Hepatocyte (in vitro differentiated cells): ENCODE results near the gene RUVBL2. TPM values are rescaled to one million over a fixed set of nuclear protein-coding genes. Genes with fewer than 3 reads are reported as not detected.
A peak's percentile ranks its signal among the peaks of the same experiment; 100 is the strongest.

Experiments
- DNase-seq: peaks from one replicate; pipeline ENCODE4 v3.0.0-alpha.2; 2016; ENCODE audit warnings: low spot score
- H2AFZ ChIP-seq: fragments of 200-600 bp; sonication (generic); 2 replicates; pipeline ENCODE4 v1.6.0; 2016; ENCODE audit warnings: antibody characterized with exemption, mild to moderate bottlenecking
- H3K27ac ChIP-seq: fragments of 200-600 bp; sonication (generic); 2 replicates; pipeline ENCODE4 v1.5.1; 2016; ENCODE audit warnings: mild to moderate bottlenecking
- H3K27me3 ChIP-seq: fragments of 200-600 bp; sonication (generic); 2 replicates; pipeline ENCODE4 v1.6.1; 2016
- H3K36me3 ChIP-seq: fragments of 200-600 bp; sonication (generic); replicated peaks from 2 replicates; pipeline ENCODE4 v1.5.1; 2016; ENCODE audit warnings: low read depth; ENCODE audit not compliant: insufficient read depth
- H3K4me1 ChIP-seq: fragments of 200-600 bp; sonication (generic); 2 replicates; pipeline ENCODE4 v1.5.1; 2016; ENCODE audit warnings: mild to moderate bottlenecking, moderate library complexity; ENCODE audit not compliant: insufficient read depth
- H3K4me2 ChIP-seq: fragments of 200-600 bp; sonication (generic); 2 replicates; pipeline ENCODE4 v1.6.0; 2016
- H3K4me3 ChIP-seq: fragments of 200-600 bp; sonication (generic); 2 replicates; pipeline ENCODE4 v1.5.1; 2016; ENCODE audit warnings: mild to moderate bottlenecking
- H3K79me2 ChIP-seq: fragments of 200-600 bp; sonication (generic); 2 replicates; pipeline ENCODE4 v1.6.0; 2017; ENCODE audit warnings: mild to moderate bottlenecking
- H3K9me2 ChIP-seq: fragments of 200-600 bp; sonication (generic); replicated peaks from 2 replicates; pipeline ENCODE4 v1.6.0; 2017; ENCODE audit warnings: mild to moderate bottlenecking; ENCODE audit not compliant: insufficient read depth
- H3K9me3 ChIP-seq: fragments of 200-600 bp; sonication (generic); 2 replicates; pipeline ENCODE4 v1.5.1; 2016; ENCODE audit warnings: low read depth, mild to moderate bottlenecking
- H4K20me1 ChIP-seq: fragments of 200-600 bp; sonication (generic); 2 replicates; pipeline ENCODE4 v1.6.0; 2016; ENCODE audit warnings: mild to moderate bottlenecking; ENCODE audit not compliant: insufficient read depth, poor library complexity, severe bottlenecking
- CTCF ChIP-seq: fragments of 200-600 bp; sonication (generic); IDR thresholded peaks from 2 replicates; pipeline ENCODE4 v1.5.1; 2016; ENCODE audit warnings: antibody characterized with exemption, mild to moderate bottlenecking; ENCODE audit not compliant: poor library complexity
- EZH2 ChIP-seq: fragments of 200-600 bp; sonication (generic); IDR thresholded peaks from 2 replicates; pipeline ENCODE4 v1.6.1; 2016; ENCODE audit warnings: antibody characterized with exemption, mild to moderate bottlenecking, borderline replicate concordance
- EZH2phosphoT487 ChIP-seq: fragments of 200-600 bp; sonication (generic); IDR thresholded peaks from one replicate; pipeline ENCODE4 v1.6.1; 2018; ENCODE audit warnings: antibody characterized with exemption, mild to moderate bottlenecking, low read depth, moderate library complexity; ENCODE audit not compliant: unreplicated experiment, severe bottlenecking
- WGBS: methylation state at CpG from one replicate; pipeline ENCODE4 v1.1.6; 2016; ENCODE audit warnings: low lambda C conversion rate; ENCODE audit errors: missing lambda C conversion rate; 5-methylcytosine and 5-hydroxymethylcytosine counted together
- polyA plus RNA-seq: library from polyadenylated mRNA; unstranded; fragments of >200 nt; fragmentation: Nextera tagmentation; extraction: Ambion mirVana; gene quantifications from 2 replicates; pipeline ENCODE4 v1.2.1, GENCODE V29; 2016
- total RNA-seq: library from RNA; depleted of rRNA; stranded (reverse); fragments of >200 nt; gene quantifications from 2 replicates; pipeline ENCODE4 v1.2.3, GENCODE V29; 2014

The RUVBL2 gene
- total and polyA plus RNA-seq, 2 experiments from 2014 or later: 72.1 to 84.9 TPM

DNA sequence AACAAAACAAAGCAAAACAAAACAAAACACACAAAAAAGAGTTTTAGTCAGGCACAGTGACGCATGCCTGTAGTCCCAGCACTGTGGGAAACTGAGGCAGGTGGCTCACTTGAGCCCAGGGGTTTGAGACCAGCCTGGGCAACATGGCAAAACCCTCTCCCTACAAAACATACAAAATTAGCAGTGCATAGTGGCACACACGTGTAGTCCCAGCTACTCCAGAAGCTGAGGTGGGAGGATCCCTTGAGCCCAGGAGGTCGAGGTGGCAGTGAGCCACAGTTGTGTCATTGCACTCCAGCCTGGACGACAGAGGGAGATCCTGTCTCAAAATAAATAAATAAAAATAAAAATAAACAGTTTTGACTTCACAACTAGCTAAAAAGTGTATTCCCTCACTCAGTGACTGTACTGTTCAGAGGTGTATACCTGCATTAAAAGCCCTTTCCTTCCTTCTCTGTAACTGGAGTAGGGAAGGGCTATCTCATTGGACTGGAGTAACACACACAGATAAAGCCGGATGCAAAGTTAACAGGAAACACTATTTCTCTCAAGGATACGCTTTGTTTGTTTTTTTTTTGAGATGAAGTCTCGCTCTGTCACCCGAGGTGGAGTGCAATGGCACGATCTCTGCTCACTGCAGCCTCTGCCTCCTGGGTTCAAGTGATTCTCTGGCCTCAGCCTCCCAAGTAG lies 42.7 kb upstream of the RUVBL2 start:
- Histone ChIP-seq H3K79me2 (peaks cover 11% of the 10 kb centered on the region), H3K27ac (no peak overlapping the region), H3K9me3 (no peaks in the 10 kb centered on the region), H4K20me1 (no peaks in the 10 kb centered on the region), H3K4me3 (no peak overlapping the region), H3K4me2 (no peak overlapping the region), H3K4me1 (peaks cover 8% of the 10 kb centered on the region), H3K27me3 (no peaks in the 10 kb centered on the region), H3K36me3 (no peaks in the 10 kb centered on the region), H3K9me2 (no peaks in the 10 kb centered on the region), H2AFZ (no peak overlapping the region)
- DNase-seq: no peak
- 78% methylated on average over 9 of the region's 9 CpGs for WGBS
- TF ChIP-seq EZH2 (no peak), EZH2phosphoT487 (no peak), CTCF (no peak)

- no peak overlapping the region for H3K4me3 ChIP-seq
- H3K79me2 ChIP-seq: peaks cover 26% of the 10 kb centered on the region
- no peak overlapping the region for H3K4me2 ChIP-seq
- H3K9me2 ChIP-seq: no peaks in the 10 kb centered on the region
- no peaks in the 10 kb centered on the region for H3K36me3 ChIP-seq
- no peaks in the 10 kb centered on the region for H4K20me1 ChIP-seq
- 86% methylated on average over 4 of the region's 4 CpGs for WGBS
- DNase-seq: no peak
- no peak for TF ChIP-seq EZH2phosphoT487
- no peak for TF ChIP-seq CTCF
- no peak for TF ChIP-seq EZH2
- peaks cover 10% of the 10 kb centered on the region for H3K4me1 ChIP-seq
- H3K27me3 ChIP-seq: no peaks in the 10 kb centered on the region
- H2AFZ ChIP-seq: no peak overlapping the region
- no peaks in the 10 kb centered on the region for H3K9me3 ChIP-seq
- no peak overlapping the region for H3K27ac ChIP-seq
These were observed 40.5 kb upstream of the RUVBL2 start for GRCh38 chr19:48953141-48953540.

GRCh38 chr19:48953990-48954594 lies 39.6 kb upstream of the RUVBL2 start:
- Histone ChIP-seq H3K27me3 (no peaks in the 10 kb centered on the region), H3K4me3 (peak overlapping the region; percentile 53), H4K20me1 (no peaks in the 10 kb centered on the region), H3K9me2 (no peaks in the 10 kb centered on the region), H3K9me3 (no peaks in the 10 kb centered on the region), H3K36me3 (no peaks in the 10 kb centered on the region), H3K4me1 (peaks cover 10% of the 10 kb centered on the region), H3K4me2 (peak overlapping the region; percentile 98), H3K79me2 (peaks cover 26% of the 10 kb centered on the region), H2AFZ (peak overlapping the region; percentile 72), H3K27ac (peak overlapping the region; percentile 71)
- TF ChIP-seq CTCF (no peak), EZH2 (no peak), EZH2phosphoT487 (no peak)
- DNase-seq: no peak
- WGBS: 60% methylated on average over 11 of the region's 11 CpGs
